RKO (cell line): ENCODE data around the gene PYGO2.
"Not testable (repeated sequence)": the region's sequence is repeated elsewhere in the genome, so short reads cannot be mapped to it uniquely, and the experiment has no call there.

ENCODE experiments used
- DNase-seq: peaks from one replicate; pipeline ENCODE4 v3.0.0-alpha.2; 2016; ENCODE audit warnings: low spot score

PYGO2 gene

GRCh38 chr1:154908937-154909336, 52.6 kb downstream of the PYGO2 start:
- no peak for DNase-seq

- not testable (repeated sequence) for DNase-seq
Observed at GRCh38 chr1:154908129-154908528, 53.5 kb downstream of the PYGO2 start.
